ENCODE data around the gene GINS1. TPM values are rescaled to one million over a fixed set of nuclear protein-coding genes. Genes with fewer than 3 reads are reported as not detected.

GINS1 gene
- total and polyA plus RNA-seq, 2 of the 13 experiments (the other 11 are each of a cell fraction or from before 2014, with no cell fraction given): 14.6 to 59.9 TPM

- TF ChIP-seq ZNF850 (CRISPR knock-in tag; conservative IDR thresholded peaks at IDR 0.05): no peak
- 0 out of 2 replicates have a peak, but pooled peaks have one; percentile 47 for TF ChIP-seq ZNF546 (CRISPR knock-in tag; conservative IDR thresholded peaks at IDR 0.05)
- TF ChIP-seq ZUFSP (CRISPR knock-in tag; IDR thresholded peaks at IDR 0.05; ENCODE audit: borderline replicate concordance): no peak
- TF ChIP-seq RFXANK (CRISPR knock-in tag; IDR thresholded peaks at IDR 0.05): peak; percentile 53; the same call in 1 of the 2 replicates
- TF ChIP-seq ZNF331 (CRISPR knock-in tag; IDR thresholded peaks at IDR 0.05): peak; percentile 93
- TF ChIP-seq, protein P1, sequence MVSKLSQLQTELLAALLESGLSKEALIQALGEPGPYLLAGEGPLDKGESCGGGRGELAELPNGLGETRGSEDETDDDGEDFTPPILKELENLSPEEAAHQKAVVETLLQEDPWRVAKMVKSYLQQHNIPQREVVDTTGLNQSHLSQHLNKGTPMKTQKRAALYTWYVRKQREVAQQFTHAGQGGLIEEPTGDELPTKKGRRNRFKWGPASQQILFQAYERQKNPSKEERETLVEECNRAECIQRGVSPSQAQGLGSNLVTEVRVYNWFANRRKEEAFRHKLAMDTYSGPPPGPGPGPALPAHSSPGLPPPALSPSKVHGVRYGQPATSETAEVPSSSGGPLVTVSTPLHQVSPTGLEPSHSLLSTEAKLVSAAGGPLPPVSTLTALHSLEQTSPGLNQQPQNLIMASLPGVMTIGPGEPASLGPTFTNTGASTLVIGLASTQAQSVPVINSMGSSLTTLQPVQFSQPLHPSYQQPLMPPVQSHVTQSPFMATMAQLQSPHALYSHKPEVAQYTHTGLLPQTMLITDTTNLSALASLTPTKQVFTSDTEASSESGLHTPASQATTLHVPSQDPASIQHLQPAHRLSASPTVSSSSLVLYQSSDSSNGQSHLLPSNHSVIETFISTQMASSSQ (IDR thresholded peaks at IDR 0.05; ENCODE audit: low read depth): peak; percentile 38; the same call in 1 of the 2 replicates
- TF ChIP-seq, protein P1 (CRISPR knock-in tag; IDR thresholded peaks at IDR 0.05; ENCODE audit: borderline replicate concordance): peak; percentile 89; the same call in 1 of the 2 replicates
- TF ChIP-seq ZNF333 (CRISPR knock-in tag; IDR thresholded peaks at IDR 0.05; ENCODE audit: borderline replicate concordance): peak; percentile 99
- TF ChIP-seq ZNF44 (CRISPR knock-in tag; IDR thresholded peaks at IDR 0.05): peak; percentile 98
- TF ChIP-seq GLI4 (CRISPR knock-in tag; IDR thresholded peaks at IDR 0.05; ENCODE audit: borderline replicate concordance): peak; percentile 96
- TF ChIP-seq, protein P2, sequence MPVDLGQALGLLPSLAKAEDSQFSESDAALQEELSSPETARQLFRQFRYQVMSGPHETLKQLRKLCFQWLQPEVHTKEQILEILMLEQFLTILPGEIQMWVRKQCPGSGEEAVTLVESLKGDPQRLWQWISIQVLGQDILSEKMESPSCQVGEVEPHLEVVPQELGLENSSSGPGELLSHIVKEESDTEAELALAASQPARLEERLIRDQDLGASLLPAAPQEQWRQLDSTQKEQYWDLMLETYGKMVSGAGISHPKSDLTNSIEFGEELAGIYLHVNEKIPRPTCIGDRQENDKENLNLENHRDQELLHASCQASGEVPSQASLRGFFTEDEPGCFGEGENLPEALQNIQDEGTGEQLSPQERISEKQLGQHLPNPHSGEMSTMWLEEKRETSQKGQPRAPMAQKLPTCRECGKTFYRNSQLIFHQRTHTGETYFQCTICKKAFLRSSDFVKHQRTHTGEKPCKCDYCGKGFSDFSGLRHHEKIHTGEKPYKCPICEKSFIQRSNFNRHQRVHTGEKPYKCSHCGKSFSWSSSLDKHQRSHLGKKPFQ (CRISPR knock-in tag; IDR thresholded peaks at IDR 0.05; ENCODE audit: insufficient replicate concordance): peak; percentile 95
- TF ChIP-seq ZFP37 (CRISPR knock-in tag; IDR thresholded peaks at IDR 0.05; ENCODE audit: borderline replicate concordance): peak; percentile 95
- TF ChIP-seq, protein P3, sequence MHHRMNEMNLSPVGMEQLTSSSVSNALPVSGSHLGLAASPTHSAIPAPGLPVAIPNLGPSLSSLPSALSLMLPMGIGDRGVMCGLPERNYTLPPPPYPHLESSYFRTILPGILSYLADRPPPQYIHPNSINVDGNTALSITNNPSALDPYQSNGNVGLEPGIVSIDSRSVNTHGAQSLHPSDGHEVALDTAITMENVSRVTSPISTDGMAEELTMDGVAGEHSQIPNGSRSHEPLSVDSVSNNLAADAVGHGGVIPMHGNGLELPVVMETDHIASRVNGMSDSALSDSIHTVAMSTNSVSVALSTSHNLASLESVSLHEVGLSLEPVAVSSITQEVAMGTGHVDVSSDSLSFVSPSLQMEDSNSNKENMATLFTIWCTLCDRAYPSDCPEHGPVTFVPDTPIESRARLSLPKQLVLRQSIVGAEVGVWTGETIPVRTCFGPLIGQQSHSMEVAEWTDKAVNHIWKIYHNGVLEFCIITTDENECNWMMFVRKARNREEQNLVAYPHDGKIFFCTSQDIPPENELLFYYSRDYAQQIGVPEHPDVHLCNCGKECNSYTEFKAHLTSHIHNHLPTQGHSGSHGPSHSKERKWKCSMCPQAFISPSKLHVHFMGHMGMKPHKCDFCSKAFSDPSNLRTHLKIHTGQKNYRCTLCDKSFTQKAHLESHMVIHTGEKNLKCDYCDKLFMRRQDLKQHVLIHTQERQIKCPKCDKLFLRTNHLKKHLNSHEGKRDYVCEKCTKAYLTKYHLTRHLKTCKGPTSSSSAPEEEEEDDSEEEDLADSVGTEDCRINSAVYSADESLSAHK (CRISPR knock-in tag; IDR thresholded peaks at IDR 0.05; ENCODE audit: borderline replicate concordance): no peak; the same call in 1 of the 2 replicates
- peak; percentile 98 for TF ChIP-seq HOXA3 (CRISPR knock-in tag; IDR thresholded peaks at IDR 0.05)
- peak; percentile 75 for TF ChIP-seq BCL6 (CRISPR knock-in tag; IDR thresholded peaks at IDR 0.05)
- TF ChIP-seq ZNF709 (CRISPR knock-in tag; IDR thresholded peaks at IDR 0.05): peak; percentile 99
- peak; percentile 88 for TF ChIP-seq ZNF740 (CRISPR knock-in tag; IDR thresholded peaks at IDR 0.05)
These were observed at the start of gene GINS1 (continued) for GRCh38 chr20:25407311-25408169.

All from HepG2 (cell line).